Right lung (tissue), 5 donors: ENCODE measurements around the gene PCP2. TPM values are rescaled to one million over a fixed set of nuclear protein-coding genes. Genes with fewer than 3 reads are reported as not detected.
"Not testable (repeated sequence)": the region's sequence is repeated elsewhere in the genome, so short reads cannot be mapped to it uniquely, and the experiment has no call there.

Experiments used
- DNase-seq, 2 donors: peaks; one replicate each; pipeline ENCODE4 v3.0.0-alpha.2; 2013
- polyA plus RNA-seq, 5 donors: library from polyadenylated mRNA; unstranded; fragments of 120-200 nt; gene quantifications; one replicate each; pipeline versions ENCODE4 v1.2.1 to v1.2.3, GENCODE V29; 2013; ENCODE audit warnings: inconsistent platforms in 1 of 5, low replicate concordance in 1 of 5; ENCODE audit not compliant: insufficient read length in 5 of 5, insufficient read depth in 1 of 5

The PCP2 gene
- polyA plus RNA-seq, 5 donors = 0.94 to 1.2 (median 1.0) TPM

- DNase-seq = no peak
These were observed 29.1 kb upstream of the PCP2 start for GRCh38 chr19:7662657-7663056.

- no peak for DNase-seq
These were observed 28.4 kb upstream of the PCP2 start for GRCh38 chr19:7661744-7662538.

- no peak for DNase-seq
These were observed 24.7 kb upstream of the PCP2 start for GRCh38 chr19:7658219-7658686.

GRCh38 chr19:7657131-7657751, 23.7 kb upstream of the PCP2 start:
- DNase-seq = no peak

GRCh38 chr19:7655581-7655980, 22.1 kb upstream of the PCP2 start:
- DNase-seq = no peak

- no peak for DNase-seq
These were observed 20.9 kb upstream of the PCP2 start for GRCh38 chr19:7654401-7654800.

- peak; percentile 79 to 83 for DNase-seq
These were observed 18.6 kb upstream of the PCP2 start for GRCh38 chr19:7652061-7652641.

GRCh38 chr19:7650148-7650547, 16.6 kb upstream of the PCP2 start:
- DNase-seq = no peak

- DNase-seq = no peak
These were observed 14.9 kb upstream of the PCP2 start for GRCh38 chr19:7648265-7649014.

- DNase-seq = no peak
These were observed 13.6 kb upstream of the PCP2 start for GRCh38 chr19:7647156-7647555.

GRCh38 chr19:7646426-7646700, 12.8 kb upstream of the PCP2 start:
- DNase-seq = no peak

- DNase-seq = no peak
These were observed 12.3 kb upstream of the PCP2 start for GRCh38 chr19:7645656-7646425.

GRCh38 chr19:7645163-7645562, 11.6 kb upstream of the PCP2 start:
- DNase-seq = no peak

GRCh38 chr19:7644550-7644877, 11.0 kb upstream of the PCP2 start:
- no peak for DNase-seq

- DNase-seq = not testable (repeated sequence)
These were observed 10.4 kb upstream of the PCP2 start for GRCh38 chr19:7643629-7644549.

- DNase-seq = no peak
These were observed 9.5 kb upstream of the PCP2 start for GRCh38 chr19:7643031-7643415.

GRCh38 chr19:7642295-7643030, 8.9 kb upstream of the PCP2 start:
- no peak for DNase-seq

GRCh38 chr19:7641290-7642276, 8.1 kb upstream of the PCP2 start:
- no peak for DNase-seq

- no peak for DNase-seq
These were observed 7.3 kb upstream of the PCP2 start for GRCh38 chr19:7640803-7641202.
